ENCODE measurements around the gene SYVN1.
"Not testable (repeated sequence)": the region's sequence is repeated elsewhere in the genome, so short reads cannot be mapped to it uniquely, and the experiment has no call there.

Gene SYVN1

GRCh38 chr11:65134240-65134951 lies at the start of gene SYVN1:
Gene SYVN1 (minus strand): TSS chr11:65134519. CDS start chr11:65133601, 918 bp downstream.
- peak; percentile 88 for DNase-seq (ENCODE audit: low spot score)

- no peak for DNase-seq (ENCODE audit: low spot score)
Measured at GRCh38 chr11:65183201-65183891, 49.0 kb upstream of the SYVN1 start.

GRCh38 chr11:65182258-65183170 lies 48.2 kb upstream of the SYVN1 start:
- no peak for DNase-seq (ENCODE audit: low spot score)

- peak; percentile 88 for DNase-seq (ENCODE audit: low spot score)
Measured at GRCh38 chr11:65181569-65182257, 47.4 kb upstream of the SYVN1 start, which contains the start of gene CAPN1. Gene CAPN1 (plus strand): TSS chr11:65181928. CDS start chr11:65182702, 774 bp downstream.

- peak; percentile 47 for DNase-seq (ENCODE audit: low spot score)
Measured at GRCh38 chr11:65180877-65181568, 46.7 kb upstream of the SYVN1 start.

GRCh38 chr11:65174571-65175010 lies 40.3 kb upstream of the SYVN1 start:
- DNase-seq (ENCODE audit: low spot score) = not testable (repeated sequence)

- no peak for DNase-seq (ENCODE audit: low spot score)
Measured at GRCh38 chr11:65172600-65172999, 38.3 kb upstream of the SYVN1 start.

- DNase-seq (ENCODE audit: low spot score) = no peak
Measured at GRCh38 chr11:65170058-65170534, 35.8 kb upstream of the SYVN1 start, which contains the start of gene SPDYC. Gene SPDYC (plus strand): TSS chr11:65170233. CDS start chr11:65171358, 1,125 bp downstream.

GRCh38 chr11:65169164-65169641 lies 34.9 kb upstream of the SYVN1 start:
- no peak for DNase-seq (ENCODE audit: low spot score)

GRCh38 chr11:65167656-65168055 lies 33.3 kb upstream of the SYVN1 start:
- no peak for DNase-seq (ENCODE audit: low spot score)

GRCh38 chr11:65166893-65167292 lies 32.6 kb upstream of the SYVN1 start:
- DNase-seq (ENCODE audit: low spot score) = no peak

GRCh38 chr11:65165410-65166317 lies 31.3 kb upstream of the SYVN1 start:
- no peak for DNase-seq (ENCODE audit: low spot score)

- DNase-seq (ENCODE audit: low spot score) = no peak
Measured at GRCh38 chr11:65163684-65164083, 29.4 kb upstream of the SYVN1 start.

- no peak for DNase-seq (ENCODE audit: low spot score)
Measured at GRCh38 chr11:65160643-65161042, 26.3 kb upstream of the SYVN1 start.

- DNase-seq (ENCODE audit: low spot score) = no peak
Measured at GRCh38 chr11:65159012-65159411, 24.7 kb upstream of the SYVN1 start.

- DNase-seq (ENCODE audit: low spot score) = no peak
Measured at GRCh38 chr11:65157336-65157735, 23.0 kb upstream of the SYVN1 start.

- no peak for DNase-seq (ENCODE audit: low spot score)
Measured at GRCh38 chr11:65156926-65157325, 22.6 kb upstream of the SYVN1 start.

GRCh38 chr11:65156256-65156655 lies 21.9 kb upstream of the SYVN1 start:
- DNase-seq (ENCODE audit: low spot score) = no peak

GRCh38 chr11:65152122-65152521 lies 17.8 kb upstream of the SYVN1 start:
- DNase-seq (ENCODE audit: low spot score) = no peak
